Endothelial cell of umbilical vein (primary cell): Measurements from ENCODE around the gene MGP. TPM values are rescaled to one million over a fixed set of nuclear protein-coding genes. Genes with fewer than 3 reads are reported as not detected.

ENCODE experiments used
- BruUV-seq: library from RNA; stranded (reverse); fragments of 400-500 nt; replicated peaks from 2 replicates; lab custom pipeline; 2021; lab: Mats Ljungman, UMichigan
- CTCF ChIA-PET: fragments of 300-600, 350-600 bp; sonication (Branson Sonifier 250); formaldehyde crosslinking; loops from one replicate; lab custom pipeline; 2021; ENCODE audit warnings: antibody characterized with exemption, inconsistent platforms; lab: Charles Lee
- POLR2A ChIA-PET: fragments of 300-600, 350-600 bp; sonication (Branson Sonifier 250); formaldehyde crosslinking; loops from one replicate; lab custom pipeline; 2021; ENCODE audit warnings: antibody characterized with exemption, inconsistent platforms; lab: Charles Lee
- DNase-seq: peaks from one replicate; pipeline ENCODE4 v3.0.0-alpha.2; 2011; ENCODE audit warnings: low read depth, low spot score
- FAIRE-seq: peaks from 2 replicates; lab custom pipeline; 2011; peaks lifted over from hg19 to GRCh38; lab: Jason Lieb, UNC
- H2AFZ ChIP-seq: 2 replicates; pipeline ENCODE4 v1.6.0; 2012; ENCODE audit warnings: low read depth, low read length, control low read depth, inconsistent platforms
- H3K27ac ChIP-seq: 2 replicates; pipeline ENCODE4 v1.5.1; 2011; ENCODE audit warnings: low read depth, mild to moderate bottlenecking, control low read depth, low read length, moderate library complexity; ENCODE audit not compliant: insufficient read depth
- H3K27me3 ChIP-seq, 2 experiments: 2 replicates each; pipeline versions ENCODE4 v1.6.0 to v1.6.1; 2011; ENCODE audit warnings: low read length in 2 of 2, mixed read lengths in 1 of 2; ENCODE audit not compliant: control insufficient read depth in 2 of 2, insufficient read depth in 2 of 2
- H3K36me3 ChIP-seq, 2 experiments: 2 replicates in 1 of 2; 3 replicates in 1 of 2; pipeline ENCODE4 v1.5.1; 2011; ENCODE audit warnings: low read length in 2 of 2, mild to moderate bottlenecking in 1 of 2, moderate library complexity in 1 of 2; ENCODE audit not compliant: control insufficient read depth in 2 of 2, insufficient read depth in 2 of 2; ENCODE audit errors: extremely low read depth in 1 of 2
- H3K4me1 ChIP-seq: 3 replicates; pipeline ENCODE4 v1.5.1; 2011; ENCODE audit warnings: mild to moderate bottlenecking, low read length; ENCODE audit not compliant: control insufficient read depth, insufficient read depth; ENCODE audit errors: extremely low read depth
- H3K4me2 ChIP-seq: 2 replicates; pipeline ENCODE4 v1.6.1; 2011; ENCODE audit warnings: low read length, control low read depth, mixed read lengths; ENCODE audit not compliant: insufficient read depth
- H3K4me3 ChIP-seq, 3 experiments: fragments of 200-600 bp in 1 of 3; sonication (generic), shearing (Covaris generic) in 1 of 3; replicated peaks in 1 of 3; 2 replicates each; pipeline ENCODE4 v1.5.1; 2011 to 2016; ENCODE audit warnings: control low read depth in 3 of 3, low read length in 3 of 3, mild to moderate bottlenecking in 2 of 3, inconsistent platforms in 1 of 3, low read depth in 1 of 3, moderate library complexity in 1 of 3; ENCODE audit not compliant: insufficient read depth in 1 of 3
- H3K79me2 ChIP-seq: 2 replicates; pipeline ENCODE4 v1.6.0; 2012; ENCODE audit warnings: low read length, inconsistent platforms; ENCODE audit not compliant: control insufficient read depth, insufficient read depth
- H3K9ac ChIP-seq: replicated peaks from 2 replicates; pipeline ENCODE3; 2011; ENCODE audit warnings: low read length, control low read depth; ENCODE audit not compliant: insufficient read depth; ENCODE audit errors: extremely low read depth
- H3K9me1 ChIP-seq: replicated peaks from 3 replicates; pipeline ENCODE4 v1.6.0; 2011; ENCODE audit warnings: mild to moderate bottlenecking, low read length; ENCODE audit not compliant: control insufficient read depth, insufficient read depth; ENCODE audit errors: extremely low read depth
- H3K9me3 ChIP-seq: replicated peaks from 2 replicates; pipeline ENCODE4 v1.5.1; 2012; ENCODE audit warnings: low read length, inconsistent platforms; ENCODE audit not compliant: control insufficient read depth, insufficient read depth
- H4K20me1 ChIP-seq: replicated peaks from 2 replicates; pipeline ENCODE3; 2011; ENCODE audit warnings: mild to moderate bottlenecking, low read length; ENCODE audit not compliant: control insufficient read depth, insufficient read depth; ENCODE audit errors: extremely low read depth
- CTCF ChIP-seq, 2 donors: IDR thresholded peaks; 1 replicate in 1 of 2; 2 replicates in 1 of 2; pipeline ENCODE4 v1.5.1; 2011; ENCODE audit warnings: low read length in 2 of 2, mild to moderate bottlenecking in 2 of 2, moderate library complexity in 2 of 2, control low read depth in 1 of 2, inconsistent platforms in 1 of 2, low read depth in 1 of 2; ENCODE audit not compliant: insufficient read depth in 1 of 2; ENCODE audit errors: extremely low read depth in 1 of 2
- EZH2 ChIP-seq: IDR thresholded peaks from 2 replicates; pipeline ENCODE4 v1.6.1; 2012; ENCODE audit warnings: borderline replicate concordance, low read depth, mild to moderate bottlenecking, moderate library complexity, low read length, inconsistent platforms; ENCODE audit not compliant: severe bottlenecking
- FOS ChIP-seq: IDR thresholded peaks from 2 replicates; pipeline ENCODE4 v1.6.1; 2011; ENCODE audit warnings: mild to moderate bottlenecking, low read length, moderate library complexity, borderline replicate concordance; ENCODE audit not compliant: insufficient read depth
- GATA2 ChIP-seq: IDR thresholded peaks from 2 replicates; pipeline ENCODE4 v1.7.0; 2011; ENCODE audit warnings: low read depth, mild to moderate bottlenecking, moderate library complexity, mixed read lengths, low read length; ENCODE audit not compliant: insufficient read length, insufficient read depth
- JUN ChIP-seq: IDR thresholded peaks from 2 replicates; pipeline ENCODE4 v1.6.1; 2011; ENCODE audit warnings: borderline replicate concordance, low read depth; ENCODE audit not compliant: insufficient read length, insufficient read depth
- MAX ChIP-seq: IDR thresholded peaks from 2 replicates; pipeline ENCODE4 v1.6.1; 2011; ENCODE audit not compliant: insufficient read depth, insufficient read length
- MYC ChIP-seq: IDR thresholded peaks from one replicate; pipeline ENCODE4 v1.6.1; 2011; ENCODE audit warnings: mild to moderate bottlenecking, low read depth, low read length
- POLR2A ChIP-seq: IDR thresholded peaks from 2 replicates; pipeline ENCODE4 v1.6.1; 2012; ENCODE audit warnings: low read depth, mild to moderate bottlenecking, control low read depth, low read length
- POLR2AphosphoS5 ChIP-seq: IDR thresholded peaks from 2 replicates; pipeline ENCODE4 v1.6.1; 2012; ENCODE audit warnings: low read depth, mild to moderate bottlenecking, control low read depth, low read length, moderate library complexity; ENCODE audit not compliant: insufficient read depth
- dilution Hi-C: fragments of 300-500 bp; cut with MboI; formaldehyde crosslinking; loops from one replicate; pipeline ENCODE4 v1.15.0; 2019; ENCODE audit warnings: low sequenced_read_pairs; ENCODE audit not compliant: extremely low pct_ligation_motif_present
- intact Hi-C: fragments of 100-400 bp; cut with micrococcal nuclease; formaldehyde crosslinking; loops from one replicate; pipeline ENCODE4 v1.10.0; 2022
- polyA plus RNA-seq, 4 experiments: library from polyadenylated mRNA; depleted of rRNA in 3 of 4; stranded (reverse) in 3 of 4; unstranded in 1 of 4; fragments of >200 nt; gene quantifications; 2 replicates each; pipeline versions ENCODE4 v1.2.1 to v1.2.3, GENCODE V29; 2011 to 2012; ENCODE audit warnings: missing spikeins in 1 of 4
- total RNA-seq: library from RNA; stranded (reverse); gene quantifications from 2 replicates; pipeline ENCODE4 v1.2.3, GENCODE V29; 2021

Gene MGP
- total and polyA plus RNA-seq, 2 donors (not counting 3 experiments of a cell fraction or from before 2014, with no cell fraction given), result 284 to 479 TPM

GRCh38 chr12:14883686-14884085, 2.0 kb downstream of the MGP start:
- ChIA-PET POLR2A (no interaction called here), CTCF (interaction anchor here (0.8 to 2.7 kb wide), 5 partner anchors 10 to 112 kb away, joined by 4 to 11 read pairs (median 5); no protein-coding TSS in a partner anchor)

More at GRCh38 chr12:14883686-14884085, 2.0 kb downstream of the MGP start:
- no peaks in the 10 kb centered on the region for H4K20me1 ChIP-seq
- H3K4me2 ChIP-seq, result peak overlapping the region; percentile 87
- DNase-seq, result no peak
- H3K9ac ChIP-seq, result peak overlapping the region; percentile 66
- no peak for FAIRE-seq
- peaks cover 38% of the 10 kb centered on the region for H3K4me1 ChIP-seq
- intact Hi-C loops, result loop anchor here (1.0 to 2.0 kb wide), 3 partner anchors 9 to 69 kb away; no protein-coding TSS in a partner anchor
- dilution Hi-C loops, result no loop called here
- H3K4me3 ChIP-seq, result peak overlapping the region in 1 of 3 experiments; percentile 62
- no peaks in the 10 kb centered on the region for H3K9me1 ChIP-seq
- no peaks in the 10 kb centered on the region for H3K27me3 ChIP-seq
- no peak overlapping the region for H2AFZ ChIP-seq
- H3K9me3 ChIP-seq, result no peaks in the 10 kb centered on the region
- no peaks in the 10 kb centered on the region for H3K79me2 ChIP-seq
- H3K36me3 ChIP-seq, result peaks cover 0 to 2% of the 10 kb centered on the region in 2 experiments
- no TSS peak for BruUV-seq
- no peak overlapping the region for H3K27ac ChIP-seq
- TF ChIP-seq MAX (no peak), MYC (no peak), POLR2A (no peak), FOS (no peak), CTCF (IDR thresholded peaks at IDR 0.05; ENCODE audit: extremely low read depth in 1 of 2, insufficient read depth in 1 of 2, low read depth in 1 of 2, low read length in 2 of 2) (no peak), POLR2AphosphoS5 (no peak), GATA2 (no peak), JUN (no peak), EZH2 (no peak)
